Measurements from ENCODE around the gene GRK5.
"Not testable (repeated sequence)": the region's sequence is repeated elsewhere in the genome, so short reads cannot be mapped to it uniquely, and the experiment has no call there.

GRK5 gene

DNA sequence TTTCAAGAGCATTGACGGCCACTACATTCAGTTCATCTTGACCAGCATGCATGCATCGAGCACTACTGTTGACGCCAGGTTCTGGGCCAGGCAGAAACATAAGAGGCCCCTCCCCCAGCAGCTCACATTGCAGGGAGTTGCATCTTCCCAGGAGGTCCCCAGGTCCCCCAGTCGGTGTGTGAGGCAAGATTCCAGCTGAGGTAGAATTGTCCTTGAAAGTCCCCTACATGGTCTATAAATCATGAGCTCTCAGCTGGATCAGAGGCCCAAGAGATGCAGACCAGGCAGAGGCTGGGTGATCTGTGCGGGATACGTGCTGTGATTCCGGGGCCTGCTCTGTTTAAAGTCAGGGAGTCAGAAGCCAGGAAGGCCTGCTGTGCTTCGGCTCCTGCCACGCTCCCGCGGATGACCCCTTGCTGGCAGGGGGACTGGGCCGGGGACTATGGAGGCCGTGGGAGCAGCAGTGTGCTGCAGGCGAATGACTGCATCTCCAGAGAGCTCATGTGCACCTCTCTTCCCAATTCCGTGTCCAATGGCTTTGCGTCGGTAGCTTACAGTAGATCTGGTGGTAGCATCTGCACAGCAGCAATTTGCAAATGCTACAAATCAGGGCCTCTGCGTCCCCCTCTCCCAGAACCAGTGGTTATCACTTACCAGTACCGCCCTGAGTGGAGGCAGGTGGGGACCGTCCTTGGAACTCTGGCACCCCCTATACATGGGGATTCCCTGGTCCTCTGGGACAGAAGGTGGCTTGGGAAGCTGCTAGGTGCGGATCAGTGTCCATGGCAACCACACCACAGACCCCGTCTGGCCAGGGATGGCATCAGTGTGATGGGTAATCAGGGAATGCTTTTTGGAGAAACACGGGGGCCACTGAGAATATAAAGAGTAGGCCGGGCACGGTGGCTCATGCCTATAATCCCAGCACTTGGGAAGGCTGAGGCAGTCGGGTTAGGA lies 241.5 kb downstream of the GRK5 start:
- no peak for DNase-seq

DNA sequence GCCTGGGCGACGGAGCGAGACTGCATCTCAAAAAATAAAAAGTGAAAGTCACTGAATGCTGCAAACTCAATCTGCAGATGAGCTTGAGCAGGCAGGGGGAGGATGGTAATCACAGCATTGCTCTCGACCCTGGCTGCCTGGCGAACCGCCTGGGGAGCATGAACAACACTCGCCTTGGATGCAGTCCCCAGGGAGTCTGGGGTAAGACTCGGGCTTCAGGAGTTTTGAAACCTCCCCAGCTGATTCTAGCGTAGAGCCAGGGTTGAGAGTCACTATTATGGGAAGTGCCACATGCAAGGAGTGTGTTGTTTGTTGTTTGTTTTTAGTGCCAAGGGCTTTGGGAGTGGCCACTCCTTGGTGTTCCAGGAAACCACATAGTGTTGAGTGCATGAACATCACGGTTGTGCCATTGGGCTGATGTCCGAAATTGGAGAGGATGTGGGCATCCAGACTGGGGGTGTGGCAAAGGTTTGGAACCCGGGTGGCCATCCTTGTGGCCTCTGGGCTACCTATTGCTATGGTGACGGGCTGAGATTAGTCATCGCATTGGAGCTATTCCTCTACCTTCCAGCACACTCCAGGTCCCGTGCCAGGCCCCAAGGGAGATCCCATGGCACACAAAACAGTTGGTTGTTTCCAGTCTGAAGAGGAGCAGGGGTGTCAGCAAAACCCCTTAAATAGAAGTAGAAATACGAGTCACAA lies 242.5 kb downstream of the GRK5 start:
- DNase-seq: no peak

DNA sequence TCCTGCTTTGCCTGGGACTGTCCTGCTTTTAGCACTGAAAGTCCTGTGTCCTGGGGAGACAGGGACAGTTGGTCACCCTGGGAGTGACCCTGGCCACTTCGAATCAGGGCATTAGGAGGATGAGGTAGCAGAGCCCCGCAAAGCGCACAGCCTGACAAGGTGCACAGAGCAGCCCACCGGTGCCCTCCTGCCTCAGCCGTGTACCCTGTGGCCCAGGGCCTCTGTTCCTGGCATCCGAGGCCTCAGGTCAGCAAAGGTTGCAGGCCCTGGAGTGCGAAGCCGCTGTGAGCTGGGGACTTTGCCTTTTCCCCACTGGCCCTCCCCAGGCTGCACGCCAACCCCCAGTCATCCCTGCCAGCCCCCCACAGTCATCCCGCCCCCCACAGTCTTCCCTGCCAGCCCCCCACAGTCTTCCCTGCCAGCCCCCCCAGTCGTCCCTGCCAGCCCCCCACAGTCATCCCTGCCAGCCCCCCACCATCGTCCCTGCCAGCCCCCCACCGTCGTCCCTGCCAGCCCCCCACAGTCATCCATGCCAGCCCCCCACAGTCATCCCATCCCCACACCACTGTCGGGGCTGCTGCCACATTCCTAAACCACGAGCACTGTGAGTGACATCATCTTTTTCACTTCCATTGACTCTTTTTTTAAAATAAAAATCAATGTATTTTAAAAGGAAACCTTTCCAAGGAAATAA lies 243.4 kb downstream of the GRK5 start:
- DNase-seq: no peak

DNA sequence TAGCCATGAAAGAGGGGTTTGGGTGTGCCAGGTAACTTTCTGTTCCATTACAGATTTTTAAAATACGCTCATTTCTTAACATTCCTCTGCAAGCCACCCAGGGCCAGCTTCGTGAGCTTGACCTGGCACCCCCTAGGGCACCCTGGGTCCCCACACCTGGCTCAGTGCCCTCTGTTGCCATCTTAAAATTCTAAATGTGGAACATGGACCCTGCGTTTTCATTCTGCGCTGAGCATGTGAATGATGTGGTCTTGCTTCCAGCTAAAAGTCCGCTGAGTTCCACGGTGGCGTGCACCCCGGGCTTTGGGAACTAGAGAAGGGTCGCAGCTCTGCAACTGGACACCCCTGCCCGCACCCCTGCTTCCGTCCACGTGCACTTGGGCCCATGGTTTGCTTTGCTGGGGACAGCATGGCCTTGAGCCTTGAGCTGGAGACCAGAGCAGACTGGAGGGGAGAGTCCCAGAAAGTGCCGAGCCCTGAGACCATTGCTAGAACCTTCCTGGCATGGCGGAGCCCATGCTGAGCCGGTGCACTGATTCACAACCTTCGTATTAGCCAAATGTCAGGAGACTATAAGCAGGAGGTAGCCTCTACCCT lies 244.0 kb downstream of the GRK5 start:
- DNase-seq: no peak

DNA sequence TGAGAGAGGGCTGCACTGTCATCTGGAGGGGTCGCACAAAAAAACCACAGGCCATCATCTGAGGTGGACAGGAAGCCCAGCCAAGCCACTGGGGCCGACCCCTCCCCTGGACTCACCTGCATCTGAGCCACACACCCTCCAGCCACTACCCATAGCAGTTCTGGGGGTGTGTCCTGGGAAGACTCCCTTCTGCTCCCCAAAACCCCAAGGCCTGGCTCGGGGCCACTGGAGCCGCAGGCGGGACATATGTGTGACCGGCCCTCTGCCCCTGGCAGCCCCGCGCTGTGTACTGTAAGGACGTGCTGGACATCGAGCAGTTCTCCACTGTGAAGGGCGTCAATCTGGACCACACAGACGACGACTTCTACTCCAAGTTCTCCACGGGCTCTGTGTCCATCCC lies 245.0 kb downstream of the GRK5 start:
- no peak for DNase-seq

DNA sequence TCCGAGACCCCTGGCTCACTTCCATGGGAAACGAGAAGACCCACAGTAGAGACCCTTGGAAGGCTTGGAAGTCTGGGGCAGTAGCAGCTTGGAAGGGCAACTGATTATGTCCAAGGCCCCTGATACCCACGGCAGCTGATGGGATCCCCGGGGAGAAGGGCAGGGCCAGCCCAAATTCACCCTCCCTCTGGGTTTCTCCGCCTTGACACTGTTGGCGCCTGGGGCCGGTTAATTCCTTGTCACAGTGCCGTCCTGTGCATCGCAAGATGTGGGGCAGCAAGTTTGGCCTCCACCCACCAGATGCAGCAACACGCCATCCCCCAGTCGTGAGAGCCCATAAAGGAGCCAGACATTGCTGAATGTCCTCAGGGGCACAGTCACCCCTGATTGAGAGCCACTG lies 245.9 kb downstream of the GRK5 start:
- DNase-seq: no peak

DNA sequence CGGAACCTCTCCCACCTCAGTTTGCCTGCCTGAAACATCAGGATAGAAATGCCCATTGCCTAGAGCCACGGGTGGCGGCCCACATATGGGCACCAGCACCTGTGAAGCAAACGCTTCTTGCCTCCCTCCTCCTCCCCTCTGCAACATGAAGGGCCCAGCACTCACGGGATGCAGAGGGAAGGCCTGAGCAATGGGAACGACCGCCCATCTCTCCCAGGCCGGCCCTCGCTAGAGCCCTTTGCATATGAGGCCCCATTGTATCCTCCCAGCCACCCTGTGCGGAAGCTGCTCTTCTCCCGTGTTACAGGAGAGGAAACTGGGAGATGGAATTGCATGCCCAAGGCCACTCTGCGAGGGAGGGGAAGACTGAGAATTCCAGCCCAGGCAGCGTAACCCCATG lies 246.9 kb downstream of the GRK5 start:
- DNase-seq: no peak

DNA sequence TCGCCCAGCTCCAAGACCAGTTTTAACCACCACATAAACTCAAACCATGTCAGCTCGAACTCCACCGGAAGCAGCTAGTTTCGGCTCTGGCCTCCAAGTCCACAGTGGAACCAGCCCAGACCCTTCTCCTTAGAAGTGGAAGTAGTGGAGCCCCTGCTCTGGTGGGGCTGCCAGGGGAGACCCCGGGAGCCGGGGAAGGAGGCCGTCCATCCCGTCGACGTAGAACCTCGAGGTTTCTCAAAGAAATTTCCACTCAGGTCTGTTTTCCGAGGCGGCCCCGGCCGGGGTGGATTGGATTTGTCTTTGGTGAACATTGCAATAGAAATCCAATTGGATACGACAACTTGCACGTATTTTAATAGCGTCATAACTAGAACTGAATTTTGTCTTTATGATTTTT lies 247.6 kb downstream of the GRK5 start:
- no peak for DNase-seq

DNA sequence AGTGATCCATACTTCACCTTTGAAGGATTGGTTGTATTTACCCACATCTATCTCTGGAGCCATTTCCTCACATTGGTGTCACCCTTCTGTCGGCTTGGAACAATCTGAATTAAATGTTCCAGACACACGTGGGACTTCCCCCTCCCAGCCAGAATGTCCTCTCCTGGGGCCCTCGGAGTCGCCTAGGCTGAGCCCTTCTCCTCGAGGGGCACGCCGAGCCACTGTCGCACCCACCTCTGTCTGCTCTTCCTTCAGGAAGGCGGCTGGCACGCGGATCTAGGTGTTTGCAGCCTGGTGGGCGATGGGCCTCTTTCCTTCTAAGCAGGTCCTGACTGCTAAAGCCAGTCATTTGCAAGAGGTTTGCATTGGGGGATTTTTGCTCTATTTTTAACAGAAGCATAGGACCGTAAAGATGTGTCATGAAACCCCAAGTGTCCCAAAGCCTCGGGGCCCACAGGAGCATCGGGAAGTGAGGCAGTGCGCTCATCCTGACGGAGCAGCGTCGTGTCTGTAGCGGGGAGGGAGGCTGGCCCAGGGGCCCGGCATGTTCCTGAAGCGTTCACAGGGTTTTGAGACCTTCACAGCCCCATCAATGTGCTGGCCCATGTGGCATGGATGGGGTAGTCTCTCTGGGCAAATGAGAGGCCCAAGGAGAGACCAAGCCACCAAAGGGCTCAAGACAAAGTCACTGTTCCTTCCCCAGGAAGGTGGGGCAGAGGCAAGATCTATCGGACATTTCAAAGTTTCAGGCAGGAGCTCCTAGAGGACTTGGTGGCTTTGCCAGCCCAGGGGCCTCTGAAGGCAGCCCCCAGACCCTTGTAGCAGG lies 248.5 kb downstream of the GRK5 start:
- no peak for DNase-seq

DNA sequence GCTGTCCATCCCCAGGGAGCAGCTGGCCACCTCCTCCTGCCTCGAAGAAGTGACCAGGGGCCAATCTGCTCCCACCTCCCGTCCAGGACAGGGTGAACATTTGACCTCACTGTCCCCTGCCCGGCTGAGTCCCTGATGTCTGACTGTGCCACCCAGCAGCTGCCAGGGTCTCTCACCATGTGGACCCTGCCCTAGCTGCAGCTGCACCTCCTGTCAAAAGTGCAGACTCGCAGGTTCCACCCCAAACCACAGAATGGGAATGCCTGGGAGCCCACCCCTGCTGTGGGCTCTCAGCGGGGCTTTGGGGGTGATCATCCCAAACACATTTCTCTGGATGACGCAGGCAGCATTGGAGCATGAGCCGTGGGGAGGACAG lies 249.1 kb downstream of the GRK5 start:
- DNase-seq: no peak

DNA sequence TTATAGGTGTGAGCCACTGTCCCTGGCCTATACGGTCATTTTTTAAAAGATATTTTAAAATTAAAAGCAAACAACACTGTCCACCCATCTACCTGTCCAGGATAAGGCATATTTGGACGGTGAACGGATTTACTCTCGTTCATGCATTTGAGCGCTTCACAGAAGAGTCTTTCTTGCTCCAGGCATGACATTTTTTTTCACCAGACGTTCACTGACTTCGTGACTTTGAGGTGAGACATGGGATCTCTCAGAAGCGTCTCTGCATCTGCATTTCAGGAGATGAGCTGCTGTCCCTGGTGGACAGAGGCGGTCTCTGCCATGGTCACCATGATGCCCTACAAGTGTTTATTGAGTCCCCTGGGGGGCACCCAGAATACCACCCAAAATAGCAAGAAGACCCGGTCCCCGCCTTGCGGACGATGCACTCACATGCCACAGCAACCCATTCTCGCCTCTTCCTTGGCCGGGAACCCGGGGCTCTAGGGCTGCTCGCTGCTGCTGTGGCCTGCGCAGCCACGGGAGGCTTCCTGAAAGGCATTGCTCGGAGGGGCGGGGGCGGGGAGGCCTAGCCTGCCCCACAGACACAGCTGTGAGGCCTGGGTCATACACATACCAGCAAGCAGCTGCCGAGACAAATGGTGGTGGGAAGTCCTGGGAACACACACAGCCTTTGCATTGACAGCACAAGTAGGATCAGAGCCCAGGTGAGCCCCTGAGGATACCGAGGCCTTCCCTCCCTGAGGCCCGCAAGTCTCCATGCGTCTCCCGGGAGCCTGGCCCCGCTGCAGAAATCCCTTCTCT lies 250.8 kb downstream of the GRK5 start:
- DNase-seq: no peak

DNA sequence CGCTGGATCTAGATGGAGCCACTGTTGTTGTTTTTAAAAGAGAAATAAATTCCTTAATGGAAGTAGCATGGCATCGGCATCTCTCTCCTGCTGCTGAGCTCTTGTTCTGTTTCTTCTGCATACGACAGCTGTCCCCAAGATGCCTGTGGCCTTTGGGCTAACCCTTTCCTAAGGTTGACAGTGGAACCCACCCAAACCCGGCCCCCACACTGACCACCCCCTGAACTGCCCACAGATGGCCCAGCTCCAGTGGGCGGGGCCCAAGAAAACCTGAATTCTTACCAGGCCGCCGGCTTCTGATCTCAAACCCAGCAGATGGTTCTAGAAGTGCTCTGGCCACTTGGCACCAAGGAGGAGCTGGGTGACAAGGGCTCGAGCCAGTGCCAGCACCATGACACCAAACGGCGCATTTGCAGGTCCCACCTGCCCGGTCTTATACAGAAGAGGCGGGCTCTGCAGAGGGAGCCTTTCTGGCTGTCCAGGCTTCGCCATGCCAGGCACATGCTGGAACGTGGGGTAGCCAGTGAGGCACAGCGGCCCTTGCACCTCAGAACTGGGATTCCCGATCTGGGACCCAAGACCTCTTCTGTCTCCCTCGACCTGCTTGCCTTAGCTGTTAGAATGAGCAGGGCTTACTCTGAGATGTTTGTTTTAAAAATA lies 252.4 kb downstream of the GRK5 start:
- DNase-seq: no peak

DNA sequence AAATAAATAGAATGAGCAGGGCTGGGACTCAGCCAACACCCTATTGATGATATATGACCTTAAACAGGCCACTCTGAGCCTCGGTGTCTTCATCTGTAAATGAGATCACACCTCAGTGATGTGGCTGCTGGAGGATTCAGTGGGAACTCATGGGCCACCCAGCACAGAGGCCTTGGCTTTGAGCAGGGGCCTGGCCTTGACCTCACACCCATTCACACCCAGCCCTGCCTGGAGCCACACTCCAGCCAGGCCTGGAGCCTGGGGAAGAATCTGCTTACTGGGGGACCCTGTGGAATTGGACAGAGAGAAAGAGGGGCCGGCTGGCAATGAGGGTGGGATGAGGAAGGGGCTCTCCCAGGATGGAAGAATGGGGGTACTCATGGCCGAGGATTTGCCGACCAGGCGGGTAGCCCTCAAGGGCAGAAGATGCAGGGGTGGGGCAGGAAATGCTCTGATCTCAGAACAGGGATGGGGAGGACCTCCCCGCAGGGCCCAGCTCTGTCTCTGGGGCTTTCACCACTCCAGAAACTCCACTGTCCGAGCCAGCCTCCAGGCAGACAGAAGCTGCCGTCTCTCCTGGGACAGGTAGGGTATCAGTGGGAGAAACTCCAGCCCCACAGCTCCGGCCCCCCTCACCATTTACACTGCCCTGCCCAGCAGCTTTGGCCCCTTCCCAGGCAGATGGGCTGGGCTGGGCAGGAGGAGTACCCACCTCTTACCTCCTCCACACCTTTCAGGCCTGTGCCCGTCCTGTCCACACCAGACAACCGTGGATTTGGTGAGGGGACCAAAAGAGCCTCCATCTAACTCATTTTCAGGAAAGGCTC lies 253.2 kb downstream of the GRK5 start:
- DNase-seq: no peak

DNA sequence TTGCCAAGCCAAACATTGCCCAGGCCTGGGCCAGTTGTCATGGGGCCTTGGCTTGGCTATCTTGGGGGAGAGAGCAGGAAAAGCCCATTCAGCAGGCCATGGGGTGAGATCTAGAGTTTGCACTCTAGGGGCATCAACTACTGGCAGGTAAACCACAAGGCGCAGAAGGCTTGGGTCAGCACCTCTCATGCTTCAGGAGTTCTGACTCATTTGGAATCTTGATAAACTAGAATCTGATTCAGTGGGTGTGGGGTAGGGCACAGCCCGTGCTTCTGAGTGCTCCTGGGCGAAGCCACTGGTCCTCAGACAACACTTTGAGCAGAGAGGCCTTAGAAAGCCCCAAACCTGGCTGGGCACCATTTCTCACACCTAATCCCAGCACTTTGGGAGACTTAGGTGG lies 254.0 kb downstream of the GRK5 start:
- DNase-seq: no peak

DNA sequence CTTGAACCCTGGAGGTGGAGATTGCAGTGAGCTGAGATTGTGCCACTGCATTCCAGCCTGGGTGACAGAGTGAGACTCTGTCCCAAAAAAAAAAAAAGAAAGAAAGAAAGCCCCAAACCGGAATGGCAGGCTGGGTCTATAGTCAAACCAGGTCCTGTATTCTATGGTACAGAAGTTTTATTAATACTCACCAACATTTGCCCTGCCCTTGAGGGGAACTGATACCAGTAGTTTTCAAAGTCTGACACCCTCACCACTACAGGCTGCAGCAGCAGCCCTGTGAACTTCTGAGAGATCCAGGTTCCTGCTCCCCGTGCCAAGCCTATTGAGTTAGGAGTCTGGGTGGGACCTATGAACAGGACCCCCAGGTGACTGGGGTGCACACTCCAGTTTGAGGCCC lies 254.6 kb downstream of the GRK5 start:
- DNase-seq: no peak

DNA sequence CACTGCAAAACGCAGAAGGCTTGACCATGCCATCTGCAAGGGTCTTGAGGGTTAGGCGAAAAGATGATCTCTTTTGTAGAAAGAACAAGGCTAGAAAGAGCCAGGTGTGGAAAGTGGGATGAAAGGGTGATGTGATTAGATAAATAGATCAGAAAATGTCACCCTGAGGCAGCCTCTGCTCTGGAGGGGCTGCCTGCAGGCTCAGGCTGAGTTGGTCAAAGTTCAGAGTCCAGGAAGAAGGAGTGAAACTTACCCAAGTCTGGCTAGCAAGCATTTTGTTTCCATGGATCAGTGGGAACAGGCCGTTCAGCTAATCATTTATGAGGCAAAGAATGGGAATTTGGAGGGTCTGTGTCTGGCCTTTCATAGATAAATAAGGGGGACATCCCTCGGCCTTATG lies 255.4 kb downstream of the GRK5 start:
- DNase-seq: no peak

DNA sequence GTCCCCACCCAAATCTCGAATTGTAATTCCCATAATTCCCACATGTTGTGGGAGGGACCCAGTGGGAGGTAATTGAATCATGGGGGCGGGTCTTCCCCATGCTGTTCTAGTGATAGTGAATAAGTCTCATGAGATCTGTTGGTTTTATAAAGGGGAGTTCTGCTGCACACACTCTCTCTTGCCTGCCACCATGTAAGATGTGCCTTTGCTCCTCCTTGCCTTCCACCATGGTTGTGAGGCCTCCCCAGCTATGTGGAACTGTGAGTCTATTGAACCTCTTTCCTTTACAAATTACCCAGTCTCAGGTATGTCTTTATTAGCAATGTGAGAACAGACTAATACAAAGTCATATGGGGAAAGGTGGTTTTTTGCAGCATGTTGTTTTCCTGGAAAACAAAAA lies 255.8 kb downstream of the GRK5 start:
- DNase-seq: not testable (repeated sequence)

DNA sequence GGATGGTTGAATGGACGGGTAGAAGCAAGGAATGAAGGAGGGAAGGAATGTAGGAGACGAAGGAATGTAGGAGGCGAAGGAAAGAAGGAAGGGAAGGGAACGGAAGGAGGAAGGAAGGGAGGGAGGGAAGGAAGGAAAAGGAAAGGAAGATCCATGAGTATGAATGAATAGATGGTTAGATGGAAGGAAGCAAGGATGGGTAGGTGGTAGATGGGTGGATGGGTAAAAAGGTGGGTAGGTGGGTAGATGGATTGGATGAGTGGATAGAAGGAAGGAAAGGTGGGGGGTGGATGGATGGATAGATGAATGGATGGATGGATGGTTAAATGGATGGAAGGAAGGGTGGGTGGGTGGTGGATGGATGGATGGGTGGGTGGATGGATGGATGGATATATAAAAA lies 257.7 kb downstream of the GRK5 start:
- no peak for DNase-seq

DNA sequence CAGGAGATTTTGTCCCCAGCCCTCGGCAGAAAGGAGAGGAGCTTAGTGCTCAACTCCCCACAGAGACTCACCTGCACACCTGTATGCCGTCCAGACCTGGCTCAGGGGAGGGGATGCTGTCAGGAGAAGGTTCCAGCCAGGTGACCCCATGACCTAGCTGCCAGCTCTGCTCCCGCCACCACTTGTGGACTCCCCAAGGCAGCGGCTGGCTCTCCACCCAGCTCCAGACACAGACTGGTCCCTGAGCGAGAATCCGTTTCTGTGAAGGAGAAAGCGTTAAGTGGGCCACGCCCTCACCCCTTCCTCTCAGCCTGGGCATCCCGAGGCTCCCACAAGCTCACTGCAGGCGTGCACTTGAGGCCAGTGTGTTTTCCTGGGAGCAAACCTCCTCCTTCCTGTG lies 258.7 kb downstream of the GRK5 start:
- DNase-seq: no peak

DNA sequence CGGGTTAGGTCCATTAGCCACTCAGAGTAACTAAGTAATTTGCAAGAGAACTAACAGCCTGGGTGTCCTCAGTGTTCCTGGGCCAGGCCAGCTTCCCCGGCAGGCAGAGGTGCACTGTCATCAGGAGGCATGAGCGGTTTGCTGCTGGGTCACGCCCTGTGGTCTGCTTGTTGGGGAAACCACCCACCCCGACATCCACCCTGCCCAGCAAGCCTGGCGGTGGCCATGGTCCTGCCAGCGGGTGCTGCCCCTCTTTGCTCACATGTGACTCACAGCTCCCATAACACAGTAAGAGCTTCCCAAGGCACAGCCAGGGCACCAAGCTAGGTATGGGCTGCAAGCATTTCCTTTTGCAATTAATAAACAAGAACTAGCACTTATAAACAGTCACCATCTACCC lies 259.3 kb downstream of the GRK5 start:
- DNase-seq: peak; percentile 27
